ENCODE measurements around the gene NFATC4.

NFATC4 gene

GRCh38 chr14:24367514-24368211, at the start of gene NFATC4:
TSS of gene NFATC4 (plus strand) at chr14:24368184. CDS start at chr14:24368341, 157 bp downstream.
- POLR2A ChIA-PET: no interaction called here
- peak; percentile 82 for DNase-seq (ENCODE audit: extremely low spot score)
- CTCF ChIA-PET: interaction anchor here (0.6 to 1.4 kb wide), 2 partner anchors 18 to 34 kb away, joined by 3 read pairs; no protein-coding TSS in a partner anchor
- no peak for TF ChIP-seq CTCF (IDR thresholded peaks at IDR 0.05; ENCODE audit: control extremely low read depth, extremely low read depth, low read depth, missing control alignments)

- CTCF ChIA-PET: interaction anchor here (1.0 to 21.9 kb wide), 4 partner anchors 11 to 112 kb away, joined by 3 to 629 read pairs (median 35); partner anchors contain the start of genes ADCY4, CBLN3, CIDEB and KHNYN
- DNase-seq (ENCODE audit: extremely low spot score): no peak
- POLR2A ChIA-PET: interaction anchor here (0.7 kb wide), 1 partner anchor 110 kb away, joined by 8 read pairs; no protein-coding TSS in a partner anchor
These were observed 46.6 kb upstream of the NFATC4 start for GRCh38 chr14:24321212-24321975.

GRCh38 chr14:24322672-24323071, 45.3 kb upstream of the NFATC4 start:
- POLR2A ChIA-PET: no interaction called here
- TF ChIP-seq CTCF (IDR thresholded peaks at IDR 0.05; ENCODE audit: control extremely low read depth, extremely low read depth, low read depth, missing control alignments): no peak
- CTCF ChIA-PET: interaction anchor here (0.7 to 21.9 kb wide), 9 partner anchors 10 to 763 kb away, joined by 3 to 629 read pairs (median 3); partner anchors contain the start of genes ADCY4, CBLN3, CIDEB and KHNYN
- no peak for DNase-seq (ENCODE audit: extremely low spot score)

More at GRCh38 chr14:24321212-24321975, 46.6 kb upstream of the NFATC4 start:
- no peak for TF ChIP-seq CTCF (IDR thresholded peaks at IDR 0.05; ENCODE audit: control extremely low read depth, extremely low read depth, low read depth, missing control alignments)

- TF ChIP-seq CTCF (IDR thresholded peaks at IDR 0.05; ENCODE audit: control extremely low read depth, extremely low read depth, low read depth, missing control alignments): no peak
- DNase-seq (ENCODE audit: extremely low spot score): no peak
- CTCF ChIA-PET: interaction anchor here (0.9 to 21.9 kb wide), 7 partner anchors 9 to 764 kb away, joined by 3 to 629 read pairs (median 3); partner anchors contain the start of genes ADCY4, CBLN3, CIDEB and KHNYN
- POLR2A ChIA-PET: interaction anchor here (0.5 kb wide), 1 partner anchor 16 kb away, joined by 3 read pairs; the partner anchor contains the start of gene CIDEB
These were observed 44.6 kb upstream of the NFATC4 start for GRCh38 chr14:24323341-24323740.

- POLR2A ChIA-PET: interaction anchor here (0.5 kb wide), 1 partner anchor 16 kb away, joined by 3 read pairs; the partner anchor contains the start of gene CIDEB
- no peak for TF ChIP-seq CTCF (IDR thresholded peaks at IDR 0.05; ENCODE audit: control extremely low read depth, extremely low read depth, low read depth, missing control alignments)
- CTCF ChIA-PET: interaction anchor here (0.8 to 21.9 kb wide), 5 partner anchors 9 to 110 kb away, joined by 3 to 629 read pairs (median 11); partner anchors contain the start of genes ADCY4, CBLN3, CIDEB and KHNYN
- DNase-seq (ENCODE audit: extremely low spot score): no peak
These were observed 44.0 kb upstream of the NFATC4 start for GRCh38 chr14:24324024-24324423.

GRCh38 chr14:24325041-24325530, 42.9 kb upstream of the NFATC4 start:
- POLR2A ChIA-PET: interaction anchor here (0.7 kb wide), 1 partner anchor 112 kb away, joined by 3 read pairs; no protein-coding TSS in a partner anchor
- DNase-seq (ENCODE audit: extremely low spot score): no peak
- CTCF ChIA-PET: interaction anchor here (0.8 to 21.9 kb wide), 9 partner anchors 8 to 109 kb away, joined by 3 to 629 read pairs (median 4); partner anchors contain the start of genes ADCY4, CBLN3, CIDEB and KHNYN
- no peak for TF ChIP-seq CTCF (IDR thresholded peaks at IDR 0.05; ENCODE audit: control extremely low read depth, extremely low read depth, low read depth, missing control alignments)
